Loucy (cell line): ENCODE measurements around the gene HOXC11.

ENCODE experiments used
- H2AFZ ChIP-seq: fragments of 200-600 bp; sonication (generic); 2 replicates; pipeline ENCODE4 v1.6.0; 2016; ENCODE audit warnings: antibody characterized with exemption, mild to moderate bottlenecking, low read length, moderate library complexity
- H3F3A ChIP-seq: fragments of 200-600 bp; 2 replicates; pipeline ENCODE4 v1.6.0; 2016; ENCODE audit warnings: antibody characterized with exemption, low read depth, mild to moderate bottlenecking
- H3K27me3 ChIP-seq: fragments of 200-600 bp; sonication (generic); 2 replicates; pipeline ENCODE4 v1.6.1; 2014; ENCODE audit warnings: low read length, mild to moderate bottlenecking; ENCODE audit not compliant: insufficient read depth, poor library complexity, severe bottlenecking
- H3K36me3 ChIP-seq: fragments of 200-600 bp; sonication (generic); 2 replicates; pipeline ENCODE4 v1.6.1; 2016; ENCODE audit warnings: low read length; ENCODE audit not compliant: insufficient read depth
- H3K4me1 ChIP-seq: fragments of 200-600 bp; sonication (generic); 2 replicates; pipeline ENCODE4 v1.5.1; 2014; ENCODE audit warnings: low read length, mild to moderate bottlenecking; ENCODE audit not compliant: insufficient read depth, poor library complexity, severe bottlenecking
- H3K4me2 ChIP-seq: fragments of 200-600 bp; sonication (generic); 2 replicates; pipeline ENCODE4 v1.6.0; 2014; ENCODE audit warnings: antibody characterized with exemption, low read length, low read depth, mild to moderate bottlenecking; ENCODE audit not compliant: poor library complexity, severe bottlenecking
- H3K4me3 ChIP-seq: fragments of 200-600 bp; sonication (generic); 2 replicates; pipeline ENCODE4 v1.5.1; 2014; ENCODE audit warnings: low read length, mild to moderate bottlenecking, mixed read lengths; ENCODE audit not compliant: poor library complexity, severe bottlenecking
- H3K79me2 ChIP-seq: fragments of 200-600 bp; sonication (generic); 2 replicates; pipeline ENCODE4 v1.6.1; 2014; ENCODE audit warnings: low read length; ENCODE audit not compliant: insufficient read depth
- H3K9ac ChIP-seq: fragments of 200-600 bp; sonication (generic); 2 replicates; pipeline ENCODE4 v1.6.0; 2014; ENCODE audit warnings: mild to moderate bottlenecking, low read depth, low read length, moderate library complexity; ENCODE audit not compliant: poor library complexity, severe bottlenecking
- H3K9me2 ChIP-seq: fragments of 200-600 bp; sonication (generic); replicated peaks from 2 replicates; pipeline ENCODE4 v1.6.1; 2016; ENCODE audit warnings: low read depth, low read length, mixed read lengths
- H3K9me3 ChIP-seq: fragments of 200-600 bp; sonication (generic); 2 replicates; pipeline ENCODE4 v1.6.1; 2014; ENCODE audit warnings: mild to moderate bottlenecking, antibody characterized with exemption, low read length, low read depth; ENCODE audit not compliant: insufficient read depth
- H4K20me1 ChIP-seq: fragments of 200-600 bp; sonication (generic); 2 replicates; pipeline ENCODE4 v1.6.0; 2014; ENCODE audit warnings: antibody characterized with exemption, low read length, mild to moderate bottlenecking; ENCODE audit not compliant: insufficient read depth, poor library complexity, severe bottlenecking
- EZH2phosphoT487 ChIP-seq: fragments of 200-600 bp; IDR thresholded peaks from 2 replicates; pipeline ENCODE4 v1.6.1; 2018; ENCODE audit warnings: antibody characterized with exemption, mild to moderate bottlenecking, moderate library complexity, borderline replicate concordance
- TF ChIP-seq, protein P1 (sequence below): fragments of 200-600 bp; sonication (generic); conservative IDR thresholded peaks from 2 replicates; pipeline ENCODE4 v1.5.1; 2014; ENCODE audit warnings: mild to moderate bottlenecking, antibody characterized with exemption, low read length

HOXC11 gene

DNA sequence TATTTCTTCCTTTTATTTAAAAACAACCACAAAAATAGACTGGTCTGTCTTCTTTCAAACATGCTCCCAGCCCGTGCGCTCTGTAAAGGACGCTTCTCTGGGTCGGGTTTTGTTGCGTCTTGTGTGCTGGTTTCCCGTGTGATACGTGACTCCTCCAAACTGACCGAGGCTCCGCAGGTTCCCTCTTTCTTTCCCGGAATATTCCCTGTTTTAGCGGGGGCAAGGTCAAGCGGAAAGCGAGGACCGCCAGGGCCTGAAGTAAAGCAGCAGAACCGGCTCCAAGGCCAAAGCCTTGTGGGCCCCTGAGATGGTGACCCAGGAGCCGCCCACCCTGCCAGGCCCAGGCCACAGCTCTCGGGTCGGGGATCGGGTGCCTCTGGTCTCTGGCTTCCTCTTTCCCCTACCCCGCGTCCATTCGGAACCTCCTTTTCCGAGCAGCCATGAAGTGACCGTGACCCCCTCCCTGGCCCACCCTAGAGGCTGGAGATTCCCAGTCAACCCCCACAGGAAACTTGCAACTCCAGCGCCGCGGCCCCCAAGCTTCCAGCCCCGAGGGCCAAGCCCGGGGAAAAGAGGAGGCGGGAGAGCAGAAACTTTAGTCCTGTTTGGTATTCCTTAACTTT is 11.1 kb downstream of the HOXC11 start:
- no peak for TF ChIP-seq EZH2phosphoT487
- TF ChIP-seq, protein P1, sequence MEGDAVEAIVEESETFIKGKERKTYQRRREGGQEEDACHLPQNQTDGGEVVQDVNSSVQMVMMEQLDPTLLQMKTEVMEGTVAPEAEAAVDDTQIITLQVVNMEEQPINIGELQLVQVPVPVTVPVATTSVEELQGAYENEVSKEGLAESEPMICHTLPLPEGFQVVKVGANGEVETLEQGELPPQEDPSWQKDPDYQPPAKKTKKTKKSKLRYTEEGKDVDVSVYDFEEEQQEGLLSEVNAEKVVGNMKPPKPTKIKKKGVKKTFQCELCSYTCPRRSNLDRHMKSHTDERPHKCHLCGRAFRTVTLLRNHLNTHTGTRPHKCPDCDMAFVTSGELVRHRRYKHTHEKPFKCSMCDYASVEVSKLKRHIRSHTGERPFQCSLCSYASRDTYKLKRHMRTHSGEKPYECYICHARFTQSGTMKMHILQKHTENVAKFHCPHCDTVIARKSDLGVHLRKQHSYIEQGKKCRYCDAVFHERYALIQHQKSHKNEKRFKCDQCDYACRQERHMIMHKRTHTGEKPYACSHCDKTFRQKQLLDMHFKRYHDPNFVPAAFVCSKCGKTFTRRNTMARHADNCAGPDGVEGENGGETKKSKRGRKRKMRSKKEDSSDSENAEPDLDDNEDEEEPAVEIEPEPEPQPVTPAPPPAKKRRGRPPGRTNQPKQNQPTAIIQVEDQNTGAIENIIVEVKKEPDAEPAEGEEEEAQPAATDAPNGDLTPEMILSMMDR = no peak
- H3K4me1 ChIP-seq = peaks cover 46% of the 10 kb centered on the region
- H3K9ac ChIP-seq = peak overlapping the region; percentile 6
- H3K9me2 ChIP-seq = no peaks in the 10 kb centered on the region
- H3F3A ChIP-seq = no peaks in the 10 kb centered on the region
- no peaks in the 10 kb centered on the region for H3K27me3 ChIP-seq
- peaks cover 24% of the 10 kb centered on the region; the same call in 1 of the 2 replicates for H3K79me2 ChIP-seq
- H3K4me3 ChIP-seq = no peak overlapping the region
- H3K9me3 ChIP-seq = no peaks in the 10 kb centered on the region
- no peak overlapping the region for H3K4me2 ChIP-seq
- no peaks in the 10 kb centered on the region for H3K36me3 ChIP-seq
- 0 out of 2 replicates have a peak overlapping the region, but pooled peaks have one; percentile 65 for H2AFZ ChIP-seq
- H4K20me1 ChIP-seq = no peaks in the 10 kb centered on the region

DNA sequence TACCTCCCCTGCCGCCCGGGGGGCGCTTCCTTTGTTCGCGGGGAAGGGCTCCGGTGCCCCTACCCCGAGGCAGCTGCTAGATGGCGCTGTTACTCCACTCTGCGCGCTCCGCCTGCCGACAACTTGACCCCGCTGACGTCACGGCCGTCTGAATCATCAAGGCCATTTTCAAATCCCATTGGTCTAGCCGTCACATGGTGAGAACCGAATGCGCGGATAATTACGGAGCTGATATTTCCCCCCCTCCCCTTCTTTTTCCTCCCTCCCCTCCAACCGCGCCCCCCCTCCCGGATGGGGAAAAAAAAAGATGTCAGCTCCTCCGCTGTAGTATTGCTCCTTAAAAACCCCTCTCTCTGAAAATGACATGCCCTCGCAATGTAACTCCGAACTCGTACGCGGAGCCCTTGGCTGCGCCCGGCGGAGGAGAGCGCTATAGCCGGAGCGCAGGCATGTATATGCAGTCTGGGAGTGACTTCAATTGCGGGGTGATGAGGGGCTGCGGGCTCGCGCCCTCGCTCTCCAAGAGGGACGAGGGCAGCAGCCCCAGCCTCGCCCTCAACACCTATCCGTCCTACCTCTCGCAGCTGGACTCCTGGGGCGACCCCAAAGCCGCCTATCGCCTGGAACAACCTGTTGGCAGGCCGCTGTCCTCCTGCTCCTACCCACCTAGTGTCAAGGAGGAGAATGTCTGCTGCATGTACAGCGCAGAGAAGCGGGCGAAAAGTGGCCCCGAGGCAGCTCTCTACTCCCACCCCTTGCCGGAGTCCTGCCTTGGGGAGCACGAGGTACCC is 12.2 kb downstream of the HOXC11 start, which contains the start of gene HOXC10:
HOXC10 (plus strand) TSS at position 246 of the 791 bp plus-strand sequence; CDS start at position 360, 114 bp downstream.
- Histone ChIP-seq H3K79me2 (peaks cover 24% of the 10 kb centered on the region; the same call in 1 of the 2 replicates), H3K9me2 (no peaks in the 10 kb centered on the region), H3K36me3 (no peaks in the 10 kb centered on the region), H3K9me3 (no peaks in the 10 kb centered on the region), H3K4me2 (peak within 1 kb of the TSS; percentile 98), H3K4me1 (peaks cover 46% of the 10 kb centered on the region), H3F3A (no peaks in the 10 kb centered on the region), H3K27me3 (no peaks in the 10 kb centered on the region), H3K4me3 (peak within 1 kb of the TSS; percentile 71), H4K20me1 (no peaks in the 10 kb centered on the region), H2AFZ (peak within 1 kb of the TSS; percentile 79), H3K9ac (peak within 1 kb of the TSS; percentile 72)
- TF ChIP-seq EZH2phosphoT487 = no peak
- TF ChIP-seq, protein P1 = peak; percentile 76

DNA sequence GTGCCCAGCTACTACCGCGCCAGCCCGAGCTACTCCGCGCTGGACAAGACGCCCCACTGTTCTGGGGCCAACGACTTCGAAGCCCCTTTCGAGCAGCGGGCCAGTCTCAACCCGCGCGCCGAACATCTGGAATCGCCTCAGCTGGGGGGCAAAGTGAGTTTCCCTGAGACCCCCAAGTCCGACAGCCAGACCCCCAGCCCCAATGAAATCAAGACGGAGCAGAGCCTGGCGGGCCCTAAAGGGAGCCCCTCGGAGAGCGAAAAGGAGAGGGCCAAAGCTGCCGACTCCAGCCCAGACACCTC is 12.7 kb downstream of the HOXC11 start:
- no peaks in the 10 kb centered on the region for H3F3A ChIP-seq
- no peaks in the 10 kb centered on the region for H4K20me1 ChIP-seq
- no peaks in the 10 kb centered on the region for H3K9me2 ChIP-seq
- H3K4me3 ChIP-seq = peak overlapping the region; percentile 71
- H3K4me2 ChIP-seq = peak overlapping the region; percentile 98
- peak overlapping the region; percentile 72 for H3K9ac ChIP-seq
- H3K9me3 ChIP-seq = no peaks in the 10 kb centered on the region
- TF ChIP-seq, protein P1 = no peak
- no peak for TF ChIP-seq EZH2phosphoT487
- H3K4me1 ChIP-seq = peaks cover 46% of the 10 kb centered on the region
- H3K27me3 ChIP-seq = no peaks in the 10 kb centered on the region
- H2AFZ ChIP-seq = no peak overlapping the region; the same call in 1 of the 2 replicates
- H3K79me2 ChIP-seq = peaks cover 24% of the 10 kb centered on the region; the same call in 1 of the 2 replicates
- H3K36me3 ChIP-seq = no peaks in the 10 kb centered on the region
